Stimulated activated memory B cell treated with anti-CD40 and anti-IgM and Interleukin-4, amounts not matched to agents 10 μg/mL and 1 μg/mL and 100 μg/mL, for 72 hours (primary cell): ENCODE results near the gene PDCD7.
"Not testable (repeated sequence)": the region's sequence is repeated elsewhere in the genome, so short reads cannot be mapped to it uniquely, and the experiment has no call there.

Source experiments
- ATAC-seq: fragments of 150-1000 bp; cut with Tn5 transposase; 2 replicates; pipeline ENCODE4 v1.10.0; 2021
- H3K27ac Mint-ChIP-seq: one replicate; pipeline ENCODE4 v1.8.0; 2022; ENCODE audit warnings: mild to moderate bottlenecking, mixed read lengths
- H3K27me3 Mint-ChIP-seq: one replicate; pipeline ENCODE4 v1.8.0; 2022; ENCODE audit warnings: mixed read lengths
- H3K36me3 Mint-ChIP-seq: one replicate; pipeline ENCODE4 v1.8.0; 2022; ENCODE audit warnings: mixed read lengths
- H3K4me1 Mint-ChIP-seq: one replicate; pipeline ENCODE4 v1.8.0; 2022; ENCODE audit warnings: mixed read lengths
- H3K4me3 Mint-ChIP-seq: one replicate; pipeline ENCODE4 v1.8.0; 2022; ENCODE audit warnings: mild to moderate bottlenecking, moderate library complexity, mixed read lengths
- H3K9me3 Mint-ChIP-seq: one replicate; pipeline ENCODE4 v1.8.0; 2022; ENCODE audit warnings: mixed read lengths

The PDCD7 gene, protein sequence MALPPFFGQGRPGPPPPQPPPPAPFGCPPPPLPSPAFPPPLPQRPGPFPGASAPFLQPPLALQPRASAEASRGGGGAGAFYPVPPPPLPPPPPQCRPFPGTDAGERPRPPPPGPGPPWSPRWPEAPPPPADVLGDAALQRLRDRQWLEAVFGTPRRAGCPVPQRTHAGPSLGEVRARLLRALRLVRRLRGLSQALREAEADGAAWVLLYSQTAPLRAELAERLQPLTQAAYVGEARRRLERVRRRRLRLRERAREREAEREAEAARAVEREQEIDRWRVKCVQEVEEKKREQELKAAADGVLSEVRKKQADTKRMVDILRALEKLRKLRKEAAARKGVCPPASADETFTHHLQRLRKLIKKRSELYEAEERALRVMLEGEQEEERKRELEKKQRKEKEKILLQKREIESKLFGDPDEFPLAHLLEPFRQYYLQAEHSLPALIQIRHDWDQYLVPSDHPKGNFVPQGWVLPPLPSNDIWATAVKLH

DNA sequence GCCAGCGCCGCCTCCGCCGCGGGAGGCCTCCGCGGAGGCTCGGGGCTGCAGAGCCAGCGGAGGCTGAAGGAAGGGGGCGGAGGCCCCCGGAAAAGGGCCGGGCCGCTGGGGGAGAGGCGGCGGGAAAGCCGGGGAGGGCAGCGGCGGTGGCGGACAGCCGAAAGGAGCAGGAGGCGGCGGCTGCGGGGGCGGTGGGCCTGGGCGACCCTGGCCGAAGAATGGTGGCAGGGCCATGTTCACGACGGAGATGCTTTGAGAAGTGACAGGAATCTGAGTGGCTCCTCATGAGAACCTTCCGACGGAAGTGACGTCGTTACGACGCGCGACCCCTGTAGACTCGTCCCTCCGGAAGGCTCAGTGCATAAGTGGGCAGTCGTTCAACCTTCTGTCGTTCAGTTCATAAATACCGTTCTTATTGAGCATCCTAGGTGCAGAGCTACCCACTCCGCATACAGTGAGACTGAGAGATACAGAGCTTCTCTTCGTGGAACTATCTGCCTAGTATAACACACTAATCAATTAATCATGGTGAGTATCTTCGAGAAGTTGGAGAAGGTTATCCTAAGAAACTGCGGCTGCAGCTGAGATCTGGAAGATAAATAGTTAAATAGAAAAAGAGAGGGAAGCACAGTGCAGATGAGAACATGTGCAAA lies at the start of gene PDCD7:
Gene PDCD7 (minus strand): TSS at position 261 of the 653 bp plus-strand sequence. CDS start 27 bp downstream, at position 234.
- peaks cover 31% of the 10 kb centered on the region for H3K4me1 Mint-ChIP-seq
- H3K9me3 Mint-ChIP-seq: peaks cover 6% of the 10 kb centered on the region
- peak within 1 kb of the TSS; percentile 83 for H3K27ac Mint-ChIP-seq
- peak within 1 kb of the TSS; percentile 86 for H3K4me3 Mint-ChIP-seq
- H3K36me3 Mint-ChIP-seq: peaks cover 18% of the 10 kb centered on the region
- ATAC-seq: peak; percentile 98
- H3K27me3 Mint-ChIP-seq: no peaks in the 10 kb centered on the region

DNA sequence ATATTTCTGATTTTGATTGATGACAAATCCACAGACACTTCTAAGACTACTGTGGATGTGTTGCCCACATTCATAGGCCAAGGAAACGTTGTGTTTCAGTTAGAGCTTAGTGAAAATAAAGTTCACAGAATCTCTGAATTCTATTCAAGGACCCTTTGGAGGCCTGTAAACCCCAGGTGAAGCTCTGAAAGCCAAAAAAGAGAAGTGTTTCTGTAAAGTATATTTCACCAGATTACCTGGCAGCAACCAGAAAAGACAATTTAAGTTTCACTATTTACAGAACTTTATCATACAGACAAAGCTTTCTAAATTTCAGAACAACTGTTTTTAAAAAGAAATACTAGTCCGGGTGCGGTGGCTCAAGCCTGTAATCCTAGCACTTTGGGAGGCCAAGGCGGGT lies 48.9 kb upstream of the PDCD7 start:
- H3K9me3 Mint-ChIP-seq: no peaks in the 10 kb centered on the region
- peak overlapping the region; percentile 66 for H3K4me3 Mint-ChIP-seq
- peak overlapping the region; percentile 88 for H3K27ac Mint-ChIP-seq
- no peaks in the 10 kb centered on the region for H3K27me3 Mint-ChIP-seq
- H3K36me3 Mint-ChIP-seq: no peaks in the 10 kb centered on the region
- peaks cover 38% of the 10 kb centered on the region for H3K4me1 Mint-ChIP-seq
- ATAC-seq: no peak

DNA sequence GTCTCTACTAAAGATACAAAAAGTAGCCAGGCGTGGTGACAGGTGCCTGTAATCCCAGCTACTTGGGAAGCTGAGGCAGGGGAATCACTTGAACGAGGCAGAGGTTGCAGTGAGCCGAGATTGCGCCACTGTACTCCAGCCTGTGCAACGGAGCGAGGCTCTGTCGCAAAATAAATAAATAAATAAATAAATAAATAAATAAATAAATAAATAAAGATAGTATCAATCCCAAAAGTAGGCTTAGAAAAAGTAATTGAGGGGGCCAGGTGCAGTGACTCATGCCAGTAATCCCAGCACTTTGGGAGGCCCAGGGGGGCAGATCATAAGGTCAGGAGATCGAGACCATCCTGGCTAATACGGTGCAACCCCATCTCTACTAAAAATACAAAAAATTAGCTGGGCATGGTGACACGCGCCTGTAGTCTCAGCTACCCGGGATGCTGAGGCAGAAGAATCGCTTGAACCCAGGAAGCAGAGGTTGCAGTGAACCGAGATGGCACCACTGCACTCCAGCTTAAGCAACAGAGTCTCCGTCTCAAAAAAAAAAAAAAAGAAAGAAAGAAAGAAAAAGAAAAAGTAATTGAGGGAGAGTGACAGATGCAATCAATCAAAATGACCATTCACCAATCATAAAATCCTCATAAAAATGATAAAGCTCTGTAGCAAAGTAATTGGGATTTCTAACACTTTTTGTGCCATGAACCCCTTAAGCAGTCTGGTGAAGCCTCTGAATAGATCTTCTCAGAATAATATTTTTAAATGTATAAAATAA lies 48.2 kb upstream of the PDCD7 start:
- not testable (repeated sequence) for H3K27ac Mint-ChIP-seq, H3K9me3 Mint-ChIP-seq, H3K4me3 Mint-ChIP-seq, H3K36me3 Mint-ChIP-seq, ATAC-seq, H3K27me3 Mint-ChIP-seq
- H3K4me1 Mint-ChIP-seq: peaks cover 38% of the 10 kb centered on the region

DNA sequence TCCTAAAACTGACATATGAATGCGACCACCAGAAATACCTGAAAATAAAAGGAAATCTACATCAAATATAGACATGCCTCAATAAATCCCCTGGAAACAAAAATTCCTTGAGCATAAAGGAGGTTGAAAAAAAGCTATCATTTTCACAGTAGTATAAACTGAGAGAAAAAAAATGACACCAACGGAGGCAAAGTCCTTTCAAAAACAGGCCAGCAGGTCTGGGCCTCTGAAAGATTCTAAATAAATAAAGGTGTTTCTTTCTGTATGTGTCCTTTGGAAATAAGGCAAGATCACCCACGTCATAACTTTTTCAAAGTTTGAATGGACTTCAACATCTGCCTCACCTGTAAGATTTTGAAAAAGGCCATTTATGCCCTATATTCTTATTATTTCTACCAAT lies 46.6 kb upstream of the PDCD7 start:
- H3K9me3 Mint-ChIP-seq: no peaks in the 10 kb centered on the region
- H3K36me3 Mint-ChIP-seq: peaks cover 7% of the 10 kb centered on the region
- ATAC-seq: no peak
- H3K27me3 Mint-ChIP-seq: no peaks in the 10 kb centered on the region
- no peak overlapping the region for H3K27ac Mint-ChIP-seq
- peaks cover 32% of the 10 kb centered on the region for H3K4me1 Mint-ChIP-seq
- H3K4me3 Mint-ChIP-seq: no peak overlapping the region

DNA sequence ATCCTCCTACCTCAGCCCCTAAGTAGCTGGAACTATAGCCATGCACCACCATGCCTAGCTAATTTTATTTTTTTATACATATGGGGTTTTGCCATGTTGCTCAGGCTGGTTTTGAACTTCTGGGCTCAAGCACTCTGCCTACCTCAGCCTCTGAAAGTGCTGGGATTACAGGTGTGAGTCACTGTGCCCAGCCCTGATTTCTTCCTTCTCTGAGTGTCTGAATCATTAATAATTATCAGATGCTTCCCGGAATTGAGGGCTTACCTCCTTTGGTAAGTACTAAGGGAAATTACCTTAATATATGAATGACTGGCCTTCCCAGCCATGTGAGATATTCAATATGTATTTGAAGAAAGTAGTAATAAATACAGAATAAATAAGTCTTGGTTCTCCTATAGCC lies 44.3 kb upstream of the PDCD7 start:
- Mint-ChIP-seq H3K4me3 (no peak overlapping the region), H3K4me1 (peaks cover 27% of the 10 kb centered on the region), H3K27me3 (no peaks in the 10 kb centered on the region), H3K27ac (no peak overlapping the region), H3K36me3 (peaks cover 18% of the 10 kb centered on the region), H3K9me3 (no peaks in the 10 kb centered on the region)
- no peak for ATAC-seq

DNA sequence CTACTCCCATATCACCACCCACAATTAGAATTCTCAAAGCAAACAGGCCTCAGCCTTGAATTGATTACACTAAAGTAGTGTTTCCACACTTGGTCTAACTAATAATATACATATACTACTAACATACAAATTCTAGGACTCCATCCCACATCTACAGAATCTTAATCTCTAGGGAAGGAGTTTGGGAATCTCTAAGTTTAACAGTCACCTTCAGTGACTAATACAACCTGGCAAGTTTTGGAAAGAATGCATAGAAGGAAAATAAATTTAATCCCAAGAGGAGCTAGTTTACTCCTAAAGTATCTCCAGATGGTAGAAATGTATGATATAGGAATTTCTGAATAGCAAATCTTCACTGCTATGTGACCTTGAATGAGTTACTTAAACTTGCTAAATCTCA lies 42.4 kb upstream of the PDCD7 start:
- H3K27me3 Mint-ChIP-seq: no peaks in the 10 kb centered on the region
- H3K9me3 Mint-ChIP-seq: no peaks in the 10 kb centered on the region
- H3K27ac Mint-ChIP-seq: no peak overlapping the region
- H3K4me3 Mint-ChIP-seq: no peak overlapping the region
- peaks cover 26% of the 10 kb centered on the region for H3K36me3 Mint-ChIP-seq
- H3K4me1 Mint-ChIP-seq: peaks cover 21% of the 10 kb centered on the region
- ATAC-seq: no peak

DNA sequence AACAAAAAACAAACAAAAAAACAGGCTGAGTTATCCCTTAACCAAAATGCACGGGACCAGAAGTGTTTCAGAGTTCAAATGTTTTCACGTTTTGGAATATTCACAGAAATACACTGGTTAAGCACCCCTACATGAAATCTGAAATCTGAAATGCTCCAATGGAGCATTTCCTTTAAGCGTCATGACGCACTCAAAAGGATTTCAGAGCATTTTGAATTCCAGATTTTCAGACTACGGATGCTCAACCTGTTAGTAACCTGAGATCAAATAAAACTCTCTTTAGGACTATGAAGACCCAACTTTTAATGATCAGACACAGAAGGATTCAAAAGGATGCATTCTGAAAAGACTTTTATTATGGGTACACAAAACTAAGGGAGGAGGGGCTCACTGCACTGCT lies 41.9 kb upstream of the PDCD7 start:
- ATAC-seq: no peak
- Mint-ChIP-seq H3K27ac (no peak overlapping the region), H3K9me3 (no peaks in the 10 kb centered on the region), H3K4me1 (peaks cover 19% of the 10 kb centered on the region), H3K36me3 (peaks cover 26% of the 10 kb centered on the region), H3K4me3 (no peak overlapping the region), H3K27me3 (no peaks in the 10 kb centered on the region)

DNA sequence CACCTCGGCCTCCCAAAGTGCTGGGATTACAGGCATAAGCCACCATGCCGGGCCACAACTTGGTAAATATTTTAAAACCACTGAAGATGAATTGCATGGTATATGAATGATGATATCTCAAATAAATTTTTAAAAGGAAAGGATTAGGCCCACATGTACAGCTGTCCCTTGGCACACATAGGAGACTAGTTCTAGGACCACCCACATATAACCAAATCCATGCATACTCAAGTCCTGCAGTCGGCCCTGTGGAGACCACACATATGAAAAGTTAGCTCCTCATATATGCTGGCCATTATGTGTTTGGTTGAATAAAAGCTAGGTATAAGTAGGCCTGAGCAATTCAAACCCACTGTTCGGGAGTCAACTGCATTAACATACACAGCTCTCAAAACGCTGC lies 40.9 kb upstream of the PDCD7 start:
- H3K27me3 Mint-ChIP-seq: no peaks in the 10 kb centered on the region
- H3K36me3 Mint-ChIP-seq: peaks cover 26% of the 10 kb centered on the region
- H3K9me3 Mint-ChIP-seq: no peaks in the 10 kb centered on the region
- peaks cover 19% of the 10 kb centered on the region for H3K4me1 Mint-ChIP-seq
- no peak for ATAC-seq
- H3K4me3 Mint-ChIP-seq: no peak overlapping the region
- H3K27ac Mint-ChIP-seq: no peak overlapping the region

DNA sequence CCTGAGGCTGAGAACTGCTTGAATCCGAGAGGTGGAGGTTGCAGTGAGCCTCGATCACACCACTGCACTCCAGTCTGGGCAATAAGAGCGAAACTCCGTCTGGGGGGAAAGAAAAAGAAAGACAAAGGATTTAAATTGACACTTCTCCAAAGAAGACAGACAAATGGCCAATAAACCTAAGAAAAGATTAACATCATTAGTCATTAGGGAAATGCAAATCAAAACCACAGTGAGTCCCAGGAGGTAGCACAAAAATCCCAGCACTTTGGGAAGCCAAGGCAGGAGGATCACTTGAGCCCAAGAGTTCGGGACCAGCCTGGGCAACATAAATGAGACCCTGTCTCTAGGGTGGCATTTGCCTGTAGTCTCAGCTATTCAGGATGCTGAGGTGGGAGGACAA lies 38.9 kb upstream of the PDCD7 start:
- peaks cover 26% of the 10 kb centered on the region for H3K36me3 Mint-ChIP-seq
- H3K4me3 Mint-ChIP-seq: no peak overlapping the region
- peak overlapping the region; percentile 19 for H3K27ac Mint-ChIP-seq

DNA sequence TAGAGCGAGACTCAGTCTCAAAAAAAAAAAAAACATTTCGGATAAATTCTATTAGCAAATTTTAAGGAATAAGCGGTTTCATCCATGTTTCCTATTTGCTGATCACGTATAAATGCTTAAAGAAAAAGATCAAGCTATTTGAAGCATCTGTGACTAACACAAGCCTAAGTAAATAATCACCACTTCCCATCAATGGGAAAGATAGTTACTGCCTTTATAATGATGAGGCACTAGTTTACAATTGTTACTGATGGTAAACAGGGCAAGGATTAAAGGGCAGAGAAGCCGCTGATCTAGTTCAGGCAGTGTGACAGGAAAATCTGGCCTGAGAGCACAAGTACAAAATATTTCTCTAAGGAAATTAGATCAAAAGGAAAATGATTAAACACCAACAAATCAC lies 37.8 kb upstream of the PDCD7 start:
- Mint-ChIP-seq H3K4me1 (peaks cover 19% of the 10 kb centered on the region), H3K27ac (no peak overlapping the region), H3K9me3 (no peaks in the 10 kb centered on the region), H3K4me3 (no peak overlapping the region), H3K27me3 (no peaks in the 10 kb centered on the region), H3K36me3 (peaks cover 26% of the 10 kb centered on the region)
- no peak for ATAC-seq

More for the DNA sequence above, 38.9 kb upstream of the PDCD7 start:
- peaks cover 19% of the 10 kb centered on the region for H3K4me1 Mint-ChIP-seq
- H3K9me3 Mint-ChIP-seq: no peaks in the 10 kb centered on the region
- ATAC-seq: no peak
- no peaks in the 10 kb centered on the region for H3K27me3 Mint-ChIP-seq

DNA sequence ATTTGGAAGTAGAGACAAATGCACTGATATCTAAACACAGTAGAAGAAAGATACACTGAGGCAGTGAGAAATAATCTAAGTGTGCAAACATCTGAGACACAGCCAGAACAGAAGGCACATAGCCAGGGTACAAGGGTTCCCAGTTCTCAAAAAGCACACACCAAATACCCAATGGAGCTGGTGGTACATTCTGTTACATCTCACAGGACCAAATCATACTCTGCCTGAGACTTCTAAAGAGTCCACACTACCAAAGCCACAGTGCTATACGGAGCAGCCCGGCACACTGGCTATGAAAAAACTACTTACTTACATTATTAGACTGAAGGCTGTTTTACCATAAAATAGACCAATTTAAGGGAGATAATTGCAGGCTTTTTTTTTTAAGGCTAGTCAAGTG lies 32.3 kb upstream of the PDCD7 start:
- peaks cover 1% of the 10 kb centered on the region for H3K36me3 Mint-ChIP-seq
- H3K27ac Mint-ChIP-seq: no peak overlapping the region
- ATAC-seq: no peak
- H3K27me3 Mint-ChIP-seq: no peaks in the 10 kb centered on the region
- no peaks in the 10 kb centered on the region for H3K9me3 Mint-ChIP-seq
- no peaks in the 10 kb centered on the region for H3K4me1 Mint-ChIP-seq
- no peak overlapping the region for H3K4me3 Mint-ChIP-seq

DNA sequence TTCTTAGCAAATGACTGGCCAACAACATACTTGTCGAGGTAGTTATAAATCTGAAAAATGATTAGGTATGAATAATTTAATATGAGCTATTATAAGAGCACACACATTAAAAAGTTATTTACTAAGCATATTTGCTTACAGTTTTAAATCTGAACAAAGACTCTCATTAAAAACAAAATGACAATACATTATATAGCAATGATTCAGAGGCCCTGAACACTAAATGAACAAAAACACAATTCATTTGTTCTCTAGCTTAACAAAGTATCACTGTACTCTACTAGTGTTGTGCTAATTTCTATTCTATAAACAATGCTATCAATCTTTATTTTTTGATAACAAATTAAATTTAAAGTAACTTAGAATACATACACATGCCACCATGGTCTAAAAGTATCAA lies 30.5 kb upstream of the PDCD7 start:
- no peak for ATAC-seq
- Mint-ChIP-seq H3K27me3 (no peaks in the 10 kb centered on the region), H3K4me3 (no peak overlapping the region)

DNA sequence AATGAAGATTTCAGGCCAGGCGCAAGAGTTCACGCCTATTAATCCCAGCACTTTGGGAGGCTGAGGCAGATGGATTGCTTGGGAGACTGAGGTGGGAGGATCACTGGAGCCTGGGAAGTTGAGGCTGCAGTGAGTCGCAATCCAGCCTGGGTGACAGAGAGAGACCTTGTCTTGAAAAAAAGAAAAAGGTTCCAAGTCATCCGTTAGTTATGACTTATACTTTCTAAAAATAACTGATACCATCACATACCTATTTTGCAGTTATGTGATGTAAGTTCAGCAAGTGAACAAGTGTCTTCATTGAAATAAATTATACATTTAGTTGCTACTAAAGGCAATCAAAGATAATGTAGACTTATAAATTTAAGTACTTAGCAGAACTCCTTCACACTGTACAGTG lies 29.4 kb upstream of the PDCD7 start:
- H3K27ac Mint-ChIP-seq: no peak overlapping the region

More for the DNA sequence above, 30.5 kb upstream of the PDCD7 start:
- Mint-ChIP-seq H3K9me3 (no peaks in the 10 kb centered on the region), H3K27ac (no peak overlapping the region), H3K4me1 (no peaks in the 10 kb centered on the region), H3K36me3 (peaks cover 9% of the 10 kb centered on the region)

DNA sequence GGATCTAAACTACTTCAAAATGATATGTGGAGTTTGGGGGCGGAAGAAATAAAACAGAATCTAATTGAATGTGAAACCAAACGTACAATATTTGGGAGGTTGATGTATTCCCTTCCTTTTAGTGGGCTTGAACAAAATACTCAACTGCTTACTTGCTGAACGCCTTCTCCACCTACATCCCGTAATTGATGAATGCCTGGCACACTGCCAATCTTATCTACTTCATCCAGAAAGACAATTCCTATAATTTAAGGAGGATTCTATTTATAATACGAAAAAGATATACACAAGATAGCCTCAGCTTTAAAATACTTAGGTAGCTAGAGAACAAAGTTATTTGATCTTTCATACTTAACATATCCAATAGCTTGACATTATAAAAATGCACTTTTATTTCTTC lies 23.1 kb upstream of the PDCD7 start:
- H3K4me3 Mint-ChIP-seq: no peak overlapping the region
- no peaks in the 10 kb centered on the region for H3K4me1 Mint-ChIP-seq
- no peak overlapping the region for H3K27ac Mint-ChIP-seq
- H3K27me3 Mint-ChIP-seq: no peaks in the 10 kb centered on the region
- H3K36me3 Mint-ChIP-seq: peaks cover 53% of the 10 kb centered on the region
- no peak for ATAC-seq
- H3K9me3 Mint-ChIP-seq: no peaks in the 10 kb centered on the region

More for the DNA sequence above, 29.4 kb upstream of the PDCD7 start:
- H3K9me3 Mint-ChIP-seq: no peaks in the 10 kb centered on the region
- ATAC-seq: no peak
- H3K27me3 Mint-ChIP-seq: no peaks in the 10 kb centered on the region
- H3K36me3 Mint-ChIP-seq: peaks cover 9% of the 10 kb centered on the region
- H3K4me1 Mint-ChIP-seq: no peaks in the 10 kb centered on the region
- no peak overlapping the region for H3K4me3 Mint-ChIP-seq

DNA sequence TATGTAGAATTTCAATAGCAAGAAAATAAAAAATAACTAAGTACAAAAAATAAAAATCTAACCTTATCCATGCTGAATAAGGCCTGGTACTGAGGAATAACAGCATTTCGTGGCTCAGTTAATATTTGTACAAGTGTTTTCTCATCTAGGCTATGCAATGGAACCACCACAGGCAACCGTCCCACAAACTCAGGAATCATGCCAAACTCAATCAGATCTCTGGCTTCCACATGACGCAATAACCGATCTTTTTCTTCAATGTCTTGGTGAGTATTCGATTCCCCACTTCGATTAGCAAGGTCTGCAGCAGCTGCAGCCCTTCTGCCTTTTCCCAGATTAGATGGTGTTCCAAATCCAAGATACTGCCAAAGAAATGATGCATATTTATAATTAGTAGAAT lies 21.1 kb upstream of the PDCD7 start:
- Mint-ChIP-seq H3K4me3 (no peak overlapping the region), H3K4me1 (no peaks in the 10 kb centered on the region), H3K27me3 (no peaks in the 10 kb centered on the region), H3K27ac (no peak overlapping the region), H3K9me3 (no peaks in the 10 kb centered on the region), H3K36me3 (peaks cover 49% of the 10 kb centered on the region)
- no peak for ATAC-seq
